HG03097 (cell line): Measurements from ENCODE around the gene TBC1D7.

Experiments used
- ATAC-seq: cut with Tn5 transposase; IDR thresholded peaks from one replicate; pipeline ENCODE4 v1.9.1; 2021; ENCODE audit not compliant: unreplicated experiment, low FRiP score

The TBC1D7 gene

DNA sequence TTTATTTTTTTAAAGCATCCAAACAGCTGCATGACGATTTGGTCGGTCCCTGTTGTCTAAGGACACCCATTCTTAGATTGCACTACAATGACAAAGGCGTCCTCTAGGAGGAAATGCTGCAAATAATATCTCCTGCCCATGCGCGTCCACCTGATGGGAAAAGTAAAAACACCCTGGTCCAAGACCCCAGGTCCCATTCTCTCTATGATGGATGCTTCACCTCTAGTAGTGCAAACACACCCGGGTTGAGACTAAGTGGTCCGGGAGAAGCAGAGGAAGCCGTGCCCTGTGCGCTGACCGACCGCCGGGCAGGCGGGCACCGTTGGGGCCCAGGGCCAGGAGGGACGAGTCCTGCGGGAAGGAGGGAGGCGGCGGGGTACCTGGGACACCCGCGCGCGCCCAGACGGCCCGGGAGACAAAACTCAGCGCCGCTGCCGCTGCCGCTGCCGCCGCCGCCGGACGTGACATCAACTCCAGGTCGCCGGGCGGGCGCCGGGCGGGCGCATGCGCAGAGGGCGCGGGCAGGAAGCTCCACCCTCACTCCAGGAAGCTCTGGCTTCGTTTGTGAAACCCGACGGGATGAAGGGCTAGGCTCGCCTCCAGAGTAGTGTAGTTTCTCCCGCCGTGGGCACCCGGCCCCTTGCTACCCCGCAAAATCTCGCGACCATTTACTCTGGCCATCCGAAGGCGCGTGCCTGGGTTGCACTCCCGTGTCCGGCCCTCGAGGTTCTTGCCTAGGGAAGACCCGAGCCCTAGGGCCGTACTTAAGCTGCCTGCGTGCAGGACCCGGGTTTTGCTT is at the start of gene TBC1D7:
Gene TBC1D7, minus strand, starts transcription at position 462 of the 799 bp plus-strand sequence. CDS start 1,639 bp downstream, outside the sequence.
- peak; percentile 82 for ATAC-seq

DNA sequence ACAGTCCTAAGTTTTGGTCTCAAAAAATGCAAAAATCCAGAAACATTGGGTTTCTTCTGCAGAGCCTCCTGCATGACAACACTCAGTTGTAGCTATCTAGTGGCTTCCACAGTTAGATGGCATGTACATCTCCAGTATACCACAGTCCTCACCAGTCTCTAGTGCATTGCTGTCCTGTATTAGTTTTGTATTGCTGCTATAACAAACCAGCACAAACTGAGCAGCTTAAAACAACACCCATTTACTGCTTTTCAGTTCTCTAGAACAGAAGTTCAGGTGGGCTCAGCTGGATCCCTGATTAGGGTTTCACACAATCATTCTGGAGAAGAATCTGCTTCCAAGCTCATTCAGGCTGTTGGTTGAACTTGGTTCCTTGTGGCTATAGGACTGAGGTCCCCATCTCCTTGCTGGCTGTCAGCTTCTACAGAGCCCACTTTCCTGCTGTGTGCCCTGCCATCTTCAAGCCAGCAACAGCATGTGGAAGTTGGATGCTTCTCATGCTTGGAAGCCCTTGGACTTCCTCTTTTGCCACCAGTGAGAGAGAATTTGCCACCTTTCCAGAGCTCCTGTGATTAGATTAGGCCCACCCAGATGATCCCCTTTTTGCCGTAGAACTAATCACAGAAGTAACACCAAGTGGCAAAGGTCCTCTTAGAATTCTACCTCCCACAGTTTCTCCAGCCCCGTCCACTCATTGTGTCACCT is 48.9 kb upstream of the TBC1D7 start:
- no peak for ATAC-seq

DNA sequence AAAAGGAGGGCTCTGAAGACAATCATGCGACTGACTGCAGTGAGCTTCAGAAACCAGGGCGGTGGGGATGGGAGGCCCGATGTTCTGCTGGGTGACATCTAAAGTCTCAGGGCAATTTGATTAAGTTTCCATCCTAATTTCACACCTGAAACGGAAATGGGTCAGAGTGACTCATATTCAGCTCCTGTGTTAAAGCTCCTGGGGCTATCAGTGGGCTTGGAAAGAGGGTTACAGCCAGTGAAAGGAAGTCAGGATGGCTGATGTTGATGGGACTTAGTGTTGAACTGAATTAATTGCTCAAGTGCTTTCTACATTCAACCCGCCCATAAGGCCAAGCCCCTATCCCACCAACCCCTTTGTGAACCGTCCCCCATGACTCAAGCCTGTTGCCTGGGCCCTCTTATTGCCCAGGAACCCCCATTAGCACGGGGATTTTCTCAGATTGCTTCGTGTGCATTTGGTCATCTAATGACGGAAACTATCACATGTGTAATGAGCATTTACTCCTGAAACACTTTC is 47.1 kb upstream of the TBC1D7 start:
- ATAC-seq: peak; percentile 70

DNA sequence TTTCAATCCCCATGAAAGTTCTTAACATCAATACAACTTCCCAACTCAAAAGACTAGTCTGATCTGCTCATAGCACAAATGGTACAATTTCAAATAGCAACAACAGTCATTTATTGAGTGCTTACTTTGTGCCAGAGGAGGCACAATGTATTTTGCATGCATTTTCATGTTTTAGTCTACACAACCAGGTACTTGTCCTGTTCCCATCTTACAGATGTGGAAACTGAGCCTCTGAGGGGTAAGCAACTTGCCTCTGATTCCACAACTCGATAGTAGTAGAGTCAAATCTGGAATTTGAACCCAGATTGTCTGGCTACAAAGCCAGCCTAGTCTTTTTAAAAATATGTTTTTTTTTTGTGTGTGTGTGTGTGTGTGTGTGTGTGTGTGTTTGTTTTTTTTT is 45.6 kb upstream of the TBC1D7 start:
- ATAC-seq: no peak

DNA sequence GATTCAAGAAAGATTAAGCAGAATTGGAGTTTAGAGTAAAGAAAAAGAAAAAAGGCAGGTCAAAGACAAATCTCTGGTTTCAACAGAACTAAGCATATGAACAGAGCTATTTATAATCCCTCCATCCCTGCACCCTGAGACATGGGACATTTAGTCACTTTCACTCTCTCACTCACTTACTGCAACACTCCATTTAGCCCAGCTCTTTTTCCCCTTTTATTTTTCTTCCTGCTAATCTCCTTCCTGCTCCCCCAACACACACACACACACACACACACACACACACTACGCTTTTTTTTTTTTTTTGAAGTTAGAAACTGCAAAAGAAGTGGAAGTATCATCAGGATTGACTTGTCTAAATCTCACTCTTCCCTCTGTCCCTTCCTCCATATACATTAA is 45.1 kb upstream of the TBC1D7 start:
- ATAC-seq: no peak

DNA sequence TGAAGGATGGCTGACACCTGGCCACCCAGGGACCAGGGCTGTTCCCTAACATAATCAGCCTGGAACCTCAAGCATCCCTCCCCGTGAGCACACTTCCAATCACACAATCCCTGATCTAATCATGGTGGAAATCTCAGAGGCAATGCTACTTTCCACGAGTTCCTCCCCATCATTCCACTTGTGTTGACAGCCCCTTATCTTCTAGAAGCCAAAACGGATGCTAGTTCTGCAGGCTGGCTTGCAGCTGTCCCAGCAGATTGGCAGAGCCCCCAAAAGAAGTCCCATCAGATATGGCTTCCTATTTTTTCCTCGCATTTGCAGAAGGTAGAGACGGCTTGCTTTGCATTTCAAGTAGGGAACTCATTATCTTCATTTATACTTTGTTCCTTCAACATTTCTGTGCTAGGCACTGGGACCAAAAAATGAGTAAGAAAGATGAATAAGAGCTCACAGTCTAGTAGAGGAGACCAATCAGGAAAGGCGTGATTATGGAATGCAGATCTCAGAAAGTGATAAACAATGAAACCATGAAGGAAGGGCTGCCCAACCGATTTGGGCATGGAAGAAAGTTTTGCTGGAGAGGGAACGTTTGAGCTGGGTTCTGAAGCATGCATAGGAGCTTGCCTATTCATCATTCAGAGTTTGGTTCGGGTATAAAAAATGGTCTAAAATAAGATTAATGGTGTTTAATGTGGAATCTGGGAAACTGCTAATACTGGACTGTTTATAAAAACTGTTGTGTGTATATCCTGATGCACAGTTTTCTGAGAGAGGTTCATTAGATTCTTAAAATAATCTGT is 44.6 kb upstream of the TBC1D7 start:
- ATAC-seq: no peak

DNA sequence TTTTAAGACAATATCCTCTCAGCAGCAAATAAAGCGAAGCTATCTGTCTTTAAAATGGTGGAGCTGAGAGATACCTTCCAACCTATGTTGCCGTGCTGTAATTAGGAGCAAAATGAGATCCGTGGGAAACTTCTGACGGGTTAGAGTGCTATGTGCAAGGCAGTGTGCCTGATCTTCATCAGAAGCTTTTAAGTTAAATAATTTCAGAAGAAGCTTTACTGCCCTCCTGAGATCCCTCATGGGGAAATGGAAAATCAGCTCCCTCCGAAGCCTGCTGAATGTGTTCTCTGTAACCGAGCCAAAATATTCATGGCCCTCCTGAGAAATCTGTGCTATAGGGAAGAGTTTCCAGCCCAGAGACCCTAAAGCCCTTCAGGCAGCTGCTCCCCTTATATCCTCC is 43.7 kb upstream of the TBC1D7 start:
- ATAC-seq: no peak

DNA sequence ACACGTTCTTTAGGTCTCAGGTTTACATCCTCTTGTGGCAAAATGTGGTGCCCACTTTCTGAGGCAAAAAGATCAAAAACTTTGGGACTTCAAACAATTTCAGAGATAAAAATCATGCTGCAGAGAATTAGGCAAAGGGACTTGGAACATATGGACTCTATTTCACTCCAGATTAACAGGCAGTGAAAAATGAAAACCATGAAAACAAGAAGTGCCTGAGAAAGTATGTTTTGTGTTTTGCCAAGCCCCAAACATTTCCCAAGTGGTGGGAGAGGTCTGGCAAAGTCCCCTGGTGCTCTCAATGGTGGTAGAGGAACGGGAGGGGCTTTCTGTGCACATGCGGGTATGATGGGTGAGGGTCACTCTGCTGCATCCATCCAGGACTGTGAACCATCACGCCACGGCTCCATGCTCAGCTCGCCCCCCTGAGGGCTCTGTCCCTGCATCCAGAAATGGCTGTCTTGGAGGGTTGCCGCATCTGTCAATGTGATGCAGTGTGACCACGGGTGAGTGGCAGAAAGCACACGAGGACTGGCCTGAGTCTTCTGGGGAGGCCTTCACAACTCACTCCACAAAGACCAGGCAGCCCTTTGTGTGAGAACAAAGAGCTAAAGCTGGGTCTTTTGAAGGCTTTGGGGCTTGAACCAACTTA is 43.2 kb upstream of the TBC1D7 start:
- no peak for ATAC-seq

DNA sequence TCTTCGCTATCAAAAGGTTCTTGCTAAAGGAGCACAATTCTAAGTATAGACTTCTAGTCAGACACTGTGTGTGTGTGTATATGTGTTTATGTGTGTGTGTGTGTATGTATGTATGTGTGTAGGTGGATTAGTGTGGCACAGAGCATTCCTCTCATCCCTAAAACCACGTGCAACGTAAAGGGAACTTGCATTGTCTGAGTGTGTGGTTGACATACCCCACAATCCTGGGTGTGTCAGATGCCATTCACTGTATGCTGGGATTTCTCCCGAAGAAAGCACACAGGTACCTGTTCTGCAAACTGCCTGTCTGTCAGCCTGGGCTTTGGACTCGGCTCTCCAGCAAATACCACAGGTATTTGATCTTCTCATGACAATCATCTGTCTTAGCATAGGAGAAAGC is 42.3 kb upstream of the TBC1D7 start:
- ATAC-seq: no peak

DNA sequence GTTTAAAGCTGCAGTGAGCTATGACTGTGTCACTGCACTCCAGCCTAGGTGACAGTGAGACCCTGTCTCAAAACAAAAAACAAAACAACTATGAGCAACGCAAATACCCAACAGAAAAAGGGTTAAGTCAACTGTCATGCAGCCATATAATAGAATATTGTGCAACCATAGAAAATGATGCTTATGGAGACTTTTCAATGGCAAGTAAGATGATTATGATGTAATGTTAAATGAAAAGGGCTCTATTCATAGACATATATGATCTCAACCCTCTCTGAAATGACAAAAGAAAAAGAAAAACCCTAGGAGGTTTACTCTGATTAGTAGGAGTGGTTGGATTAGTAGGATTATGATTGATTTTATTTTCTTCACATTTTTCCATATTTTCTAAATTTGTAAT is 41.3 kb upstream of the TBC1D7 start:
- no peak for ATAC-seq

DNA sequence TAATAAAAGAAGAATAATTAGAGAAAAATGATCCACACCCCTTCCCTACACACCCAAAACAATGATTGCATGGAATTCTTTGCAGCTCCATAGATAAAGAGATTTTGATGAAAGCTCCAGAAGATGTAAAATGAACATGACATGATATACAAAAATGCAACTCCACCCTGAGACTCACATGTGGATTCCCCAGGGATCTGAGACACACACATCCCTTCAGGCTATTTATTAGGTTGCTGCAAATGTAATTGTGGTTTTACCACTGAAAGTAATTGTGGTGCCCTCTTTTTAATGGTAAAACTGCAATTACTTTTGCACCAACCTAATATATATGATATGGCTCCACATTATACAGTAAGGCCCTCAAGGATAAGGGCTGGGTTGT is 40.4 kb upstream of the TBC1D7 start:
- ATAC-seq: no peak

DNA sequence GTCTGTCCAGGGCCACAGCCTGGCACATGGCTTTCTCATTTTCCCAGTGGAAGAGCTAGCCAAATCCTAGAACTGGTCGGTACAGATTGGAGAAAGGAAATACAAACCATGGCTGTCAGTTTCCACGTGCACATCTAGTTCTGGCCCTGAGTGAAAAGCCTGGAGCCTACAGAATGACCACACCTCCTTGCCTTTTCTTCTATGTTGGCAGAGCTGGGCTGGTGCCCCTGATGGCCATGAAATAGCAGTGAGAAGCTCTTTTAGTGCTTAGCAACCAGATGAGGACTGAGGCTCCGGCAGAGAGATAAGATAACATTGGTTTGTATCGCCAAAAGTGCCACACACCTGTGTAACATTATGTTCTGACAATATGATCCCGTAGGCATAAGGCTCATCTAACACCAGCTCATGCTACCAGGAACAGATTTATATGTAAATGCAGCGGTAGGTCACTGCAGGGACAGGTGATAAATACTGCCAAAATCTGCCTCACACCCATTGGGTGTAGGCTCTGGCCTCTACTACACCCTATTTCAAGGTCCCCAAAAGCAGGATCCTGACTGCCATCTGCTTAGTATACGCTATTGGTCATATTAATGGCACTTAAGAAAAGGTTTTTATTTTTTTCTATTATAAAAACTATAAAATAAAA is 39.9 kb upstream of the TBC1D7 start:
- ATAC-seq: no peak

DNA sequence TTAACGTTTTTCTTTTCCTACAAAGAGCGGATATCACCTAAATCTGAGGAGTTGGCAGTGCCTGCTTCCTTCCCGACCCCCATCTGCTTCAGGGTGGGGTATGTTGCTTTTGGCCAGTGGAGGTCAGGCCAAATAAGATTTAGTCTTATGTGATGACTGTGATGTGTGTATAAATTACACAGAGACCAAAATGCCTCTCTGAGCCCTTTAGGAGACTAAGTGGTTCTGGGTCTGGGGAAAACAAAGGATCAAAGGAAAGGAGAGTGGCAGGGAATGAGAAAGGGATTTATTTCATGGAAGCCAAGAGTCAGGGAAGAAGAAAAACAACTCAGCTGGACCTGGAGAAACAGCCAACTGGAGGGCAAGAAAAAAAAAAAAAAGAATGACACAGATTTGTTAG is 39.1 kb upstream of the TBC1D7 start:
- no peak for ATAC-seq

DNA sequence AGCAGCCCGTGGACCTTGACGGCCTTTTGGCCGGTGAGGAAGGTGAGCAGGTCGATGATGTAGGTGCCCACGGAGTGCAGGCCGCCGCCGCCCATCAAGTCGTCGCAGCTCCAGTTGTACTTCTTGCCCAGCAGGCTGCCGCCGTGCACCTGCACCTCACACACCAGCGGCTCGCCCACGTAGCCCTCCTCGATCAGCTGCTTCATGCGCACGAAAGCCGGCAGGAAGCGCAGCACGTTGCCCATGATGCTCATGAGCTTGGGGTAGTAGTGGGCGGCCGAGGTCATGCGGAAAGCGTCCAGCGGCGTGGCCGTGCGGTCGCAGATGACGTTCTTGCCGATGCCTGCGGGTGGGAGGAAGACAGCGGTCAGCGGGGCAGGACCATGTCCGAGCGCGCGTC is 37.0 kb upstream of the TBC1D7 start:
- no peak for ATAC-seq

DNA sequence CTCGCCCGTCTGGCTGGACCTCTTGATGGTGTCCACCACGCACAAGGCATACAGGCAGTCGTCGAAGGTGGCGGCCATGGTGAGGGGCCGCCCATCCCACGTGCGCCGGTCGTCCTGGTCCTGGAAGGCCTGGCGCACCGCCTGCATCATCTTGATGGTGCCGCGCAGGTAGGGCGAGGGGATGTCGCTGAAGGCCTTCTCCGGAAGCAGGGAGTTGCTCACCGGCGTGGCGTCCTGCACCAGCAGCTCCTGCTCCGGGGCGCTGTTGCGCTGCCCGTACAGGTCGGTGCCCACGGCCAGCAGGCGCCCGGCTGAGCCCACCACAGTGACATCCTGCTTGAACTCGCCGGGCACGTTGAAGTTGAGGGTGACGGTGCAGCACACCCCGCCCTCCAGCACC is 36.5 kb upstream of the TBC1D7 start:
- no peak for ATAC-seq

DNA sequence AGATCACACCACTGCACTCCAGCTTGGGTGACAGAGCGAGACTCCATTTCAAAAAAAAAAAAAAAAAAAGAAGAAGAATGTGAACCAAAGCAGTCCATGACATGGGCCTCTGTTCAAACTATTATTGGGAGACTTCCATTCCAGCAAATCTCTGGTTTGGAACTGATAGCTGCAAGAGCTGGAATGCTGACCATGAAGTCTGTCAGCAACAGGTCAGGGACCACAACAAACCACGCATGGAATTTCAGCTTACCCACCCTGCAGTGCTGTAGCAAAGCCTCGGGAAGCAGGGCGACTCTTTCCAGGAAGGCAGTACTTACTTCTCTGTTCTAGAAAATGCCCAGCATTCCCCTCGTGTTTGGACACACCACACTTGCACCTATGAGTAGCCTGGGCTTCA is 34.1 kb upstream of the TBC1D7 start:
- ATAC-seq: no peak

DNA sequence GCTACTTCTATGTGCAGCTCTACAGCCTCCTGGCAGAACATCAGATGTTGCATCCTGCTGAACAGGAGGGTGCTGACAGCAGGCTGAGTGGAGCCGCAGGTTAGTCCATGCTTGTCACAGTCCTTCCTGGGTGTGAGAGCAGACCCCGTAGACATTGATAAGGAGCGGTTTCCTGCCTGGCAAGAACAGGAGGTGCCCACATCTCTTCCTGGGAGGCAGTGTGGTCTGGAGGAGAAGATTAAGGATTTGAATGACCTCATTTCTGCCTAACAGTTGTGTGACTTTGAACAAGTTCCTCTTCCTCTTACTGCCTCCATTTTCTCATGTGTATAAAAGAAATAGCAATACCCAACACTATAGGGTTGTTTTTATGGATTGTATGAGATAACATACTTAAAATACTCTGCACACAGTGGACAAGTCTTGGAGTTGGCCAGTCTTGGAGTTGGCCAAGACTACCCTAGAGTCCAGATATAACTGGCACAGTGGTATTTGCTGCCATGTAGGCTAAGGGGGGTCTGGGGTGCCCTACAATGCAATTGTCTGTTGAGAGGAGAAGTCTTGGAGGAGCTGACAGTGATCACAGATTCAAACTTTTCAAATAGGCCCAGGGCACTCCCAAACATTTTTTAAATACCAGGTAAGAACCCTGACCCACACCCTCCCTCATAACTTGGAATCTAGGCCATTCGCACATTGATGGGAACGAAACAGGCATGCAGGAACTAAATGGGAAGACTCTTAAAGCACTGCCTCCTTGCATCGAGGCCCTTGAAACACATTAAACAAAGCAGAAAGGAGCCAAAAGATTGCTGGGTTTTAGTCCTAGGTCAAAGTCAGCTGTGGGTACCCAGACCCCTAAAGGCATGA is 32.6 kb upstream of the TBC1D7 start:
- no peak for ATAC-seq

DNA sequence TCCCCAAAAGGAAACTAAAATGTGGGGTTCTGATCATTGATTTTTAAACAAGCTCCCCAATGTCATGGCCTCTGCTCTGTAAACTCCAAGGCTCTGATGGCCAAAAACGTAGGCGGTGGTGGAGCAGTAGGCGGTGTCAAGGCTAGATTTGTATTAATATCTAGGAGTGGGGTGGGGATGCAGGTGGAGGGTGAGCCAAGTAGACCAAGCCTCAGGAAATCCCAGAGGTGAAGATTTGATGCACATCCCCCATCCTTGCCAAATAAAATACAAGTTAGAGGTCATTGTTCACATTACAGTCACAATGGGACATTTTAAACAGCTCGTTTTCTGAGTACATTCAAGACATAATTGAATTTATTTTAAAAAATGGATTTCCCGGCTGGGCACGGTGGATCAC is 30.9 kb upstream of the TBC1D7 start:
- no peak for ATAC-seq

DNA sequence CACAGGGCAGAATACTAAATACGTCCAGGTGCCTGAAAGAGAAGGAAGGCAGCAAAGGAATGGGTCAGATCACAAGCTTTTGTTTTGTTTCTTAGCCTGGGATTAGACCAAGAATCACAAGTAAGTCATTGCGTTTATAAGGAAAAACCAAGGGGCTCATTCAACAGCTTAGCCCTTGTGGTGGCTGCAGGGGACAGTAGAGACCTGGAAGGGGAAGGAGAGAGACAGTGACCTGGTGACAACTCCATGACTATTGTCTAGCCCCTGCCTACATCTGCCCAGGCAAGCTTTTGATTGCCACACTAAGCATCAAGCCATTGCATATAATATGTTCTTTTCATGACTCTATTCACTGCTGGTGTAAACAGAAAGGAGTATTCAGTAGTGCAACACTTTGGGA is 30.2 kb upstream of the TBC1D7 start:
- no peak for ATAC-seq
